ENCODE results near the gene LPAR2. TPM values are rescaled to one million over a fixed set of nuclear protein-coding genes. Genes with fewer than 3 reads are reported as not detected.

LPAR2 gene
- total and polyA plus RNA-seq, 8 donors, result 9.6 to 28.6 (median 11.4) TPM

GRCh38 chr19:19662344-19662743 is 34.3 kb upstream of the LPAR2 start:
- DNase-seq, result peak in 1 of 6 donors; percentile 27
- Histone ChIP-seq H3K27ac (no peak overlapping the region), H3K27me3 (no peaks in the 10 kb centered on the region), H3K9me3 (no peaks in the 10 kb centered on the region), H3K36me3 (peaks cover 0 to 20% (median 11%) of the 10 kb centered on the region in 3 donors), H3K4me1 (peaks cover 0 to 15% (median 0%) of the 10 kb centered on the region in 3 donors), H3K4me3 (peak overlapping the region in 2 of 4 donors; percentile 97 to 100)
- intact Hi-C loops (cut with DNase I), result no loop called here
- no peak for ATAC-seq
- no peak for FAIRE-seq
- no peak for TF ChIP-seq CTCF (IDR thresholded peaks at IDR 0.05)
- 65 to 74% methylated on average over 8 of the region's 8 CpGs for WGBS, 2 donors

GRCh38 chr19:19661675-19662251 is 33.7 kb upstream of the LPAR2 start:
- Histone ChIP-seq H3K9me3 (no peaks in the 10 kb centered on the region), H3K36me3 (peaks cover 1 to 26% (median 15%) of the 10 kb centered on the region in 3 donors), H3K4me3 (peak overlapping the region in 1 of 4 donors; percentile 100), H3K27me3 (no peaks in the 10 kb centered on the region), H3K27ac (no peak overlapping the region), H3K4me1 (peaks cover 0 to 15% (median 0%) of the 10 kb centered on the region in 3 donors)
- intact Hi-C loops (cut with DNase I), result no loop called here
- 72 to 73% methylated on average over 18 of the region's 18 CpGs for WGBS, 2 donors
- DNase-seq (peak in 1 of 6 donors; percentile 33), ATAC-seq (no peak), FAIRE-seq (no peak)
- no peak for TF ChIP-seq CTCF (IDR thresholded peaks at IDR 0.05)

GRCh38 chr19:19661141-19661674 is 33.2 kb upstream of the LPAR2 start:
- no peak overlapping the region for H3K27ac ChIP-seq
- no peaks in the 10 kb centered on the region for H3K9me3 ChIP-seq
- peaks cover 3 to 31% (median 20%) of the 10 kb centered on the region in 3 donors for H3K36me3 ChIP-seq
- no peak overlapping the region for H3K4me3 ChIP-seq
- TF ChIP-seq CTCF (IDR thresholded peaks at IDR 0.05), result no peak
- H3K4me1 ChIP-seq, result peaks cover 0 to 15% (median 0%) of the 10 kb centered on the region in 3 donors
- DNase-seq (peak in 1 of 6 donors; percentile 45), FAIRE-seq (no peak), ATAC-seq (no peak)
- H3K27me3 ChIP-seq, result no peaks in the 10 kb centered on the region
- WGBS, 2 donors, result 87 to 91% methylated on average over 10 of the region's 10 CpGs
- intact Hi-C loops (cut with DNase I), result no loop called here

GRCh38 chr19:19659646-19660245 is 31.7 kb upstream of the LPAR2 start:
- H3K27me3 ChIP-seq, result no peaks in the 10 kb centered on the region
- H3K9me3 ChIP-seq, result no peaks in the 10 kb centered on the region
- intact Hi-C loops (cut with DNase I), result no loop called here
- DNase-seq (peak in 1 of 6 donors; percentile 54), FAIRE-seq (no peak), ATAC-seq (no peak)
- peaks cover 0 to 15% (median 0%) of the 10 kb centered on the region in 3 donors for H3K4me1 ChIP-seq
- TF ChIP-seq CTCF (IDR thresholded peaks at IDR 0.05), result no peak
- peaks cover 8 to 46% (median 33%) of the 10 kb centered on the region in 3 donors for H3K36me3 ChIP-seq
- 66 to 73% methylated on average over 17 of the region's 17 CpGs for WGBS, 2 donors
- no peak overlapping the region for H3K27ac ChIP-seq
- no peak overlapping the region for H3K4me3 ChIP-seq

- no peak for FAIRE-seq
- ATAC-seq, result no peak
- Histone ChIP-seq H3K27ac (no peak overlapping the region), H3K9me3 (no peaks in the 10 kb centered on the region), H3K4me3 (no peak overlapping the region), H3K27me3 (no peaks in the 10 kb centered on the region), H3K4me1 (peaks cover 0 to 11% (median 0%) of the 10 kb centered on the region in 3 donors), H3K36me3 (peaks cover 13 to 69% (median 49%) of the 10 kb centered on the region in 3 donors)
- peak in 2 of 6 donors; percentile 11 to 65 for DNase-seq
- intact Hi-C loops (cut with DNase I), result no loop called here
- no peak for TF ChIP-seq CTCF (IDR thresholded peaks at IDR 0.05)
- 82 to 89% methylated on average over 10 of the region's 10 CpGs for WGBS, 2 donors
These were observed 29.4 kb upstream of the LPAR2 start for GRCh38 chr19:19657397-19657783.

Data from pancreas (tissue), 10 donors.